Measurements from ENCODE around the gene COL9A1. TPM values are rescaled to one million over a fixed set of nuclear protein-coding genes. Genes with fewer than 3 reads are reported as not detected.

Gene COL9A1
- total RNA-seq, 2 donors from 2014 or later = 0.09 to 9.4 TPM

- no peak overlapping the region for H3K27ac ChIP-seq
- no peak for DNase-seq (ENCODE audit: low spot score)
- H3K4me3 ChIP-seq = no peak overlapping the region
- intact Hi-C loops (cut with DNase I) = no loop called here
- H3K36me3 ChIP-seq = no peaks in the 10 kb centered on the region
- H3K9me3 ChIP-seq = no peaks in the 10 kb centered on the region
- no peaks in the 10 kb centered on the region for H3K4me1 ChIP-seq (replicated peaks)
- no peak for TF ChIP-seq POLR2AphosphoS5 (IDR thresholded peaks at IDR 0.05)
- TF ChIP-seq CTCF (IDR thresholded peaks at IDR 0.05) = no peak
- no peak for TF ChIP-seq POLR2A (IDR thresholded peaks at IDR 0.05)
- 48% methylated on average over 1 of the region's 1 CpG for WGBS
- no peaks in the 10 kb centered on the region for H3K27me3 ChIP-seq (replicated peaks; ENCODE audit: insufficient read depth)
These were observed 44.4 kb downstream of the COL9A1 start for GRCh38 chr6:70258483-70258882.

GRCh38 chr6:70257768-70258273 is 45.1 kb downstream of the COL9A1 start:
- intact Hi-C loops (cut with DNase I) = no loop called here
- Histone ChIP-seq H3K9me3 (no peaks in the 10 kb centered on the region), H3K27ac (no peak overlapping the region), H3K36me3 (no peaks in the 10 kb centered on the region), H3K4me3 (no peak overlapping the region), H3K4me1 (replicated peaks) (no peaks in the 10 kb centered on the region), H3K27me3 (replicated peaks; ENCODE audit: insufficient read depth) (no peaks in the 10 kb centered on the region)
- TF ChIP-seq POLR2AphosphoS5 (IDR thresholded peaks at IDR 0.05) (no peak), CTCF (IDR thresholded peaks at IDR 0.05) (no peak), POLR2A (IDR thresholded peaks at IDR 0.05) (no peak)
- no peak for DNase-seq (ENCODE audit: low spot score)
- WGBS = 63% methylated on average over 2 of the region's 2 CpGs

- no peak for DNase-seq (ENCODE audit: low spot score)
- Histone ChIP-seq H3K9me3 (no peaks in the 10 kb centered on the region), H3K27ac (no peak overlapping the region), H3K4me3 (no peak overlapping the region), H3K36me3 (no peaks in the 10 kb centered on the region), H3K27me3 (replicated peaks; ENCODE audit: insufficient read depth) (no peaks in the 10 kb centered on the region), H3K4me1 (replicated peaks) (no peaks in the 10 kb centered on the region)
- TF ChIP-seq POLR2AphosphoS5 (IDR thresholded peaks at IDR 0.05) (no peak), POLR2A (IDR thresholded peaks at IDR 0.05) (no peak), CTCF (IDR thresholded peaks at IDR 0.05) (no peak)
- WGBS = 61% methylated on average over 2 of the region's 2 CpGs
- intact Hi-C loops (cut with DNase I) = no loop called here
These were observed 48.1 kb downstream of the COL9A1 start for GRCh38 chr6:70254784-70255183.

- H3K4me3 ChIP-seq = no peak overlapping the region
- no peak overlapping the region for H3K27ac ChIP-seq
- H3K9me3 ChIP-seq = no peaks in the 10 kb centered on the region
- DNase-seq (ENCODE audit: low spot score) = no peak
- intact Hi-C loops (cut with DNase I) = no loop called here
- TF ChIP-seq CTCF (IDR thresholded peaks at IDR 0.05) = no peak
- TF ChIP-seq POLR2A (IDR thresholded peaks at IDR 0.05) = no peak
- no peak for TF ChIP-seq POLR2AphosphoS5 (IDR thresholded peaks at IDR 0.05)
- no peaks in the 10 kb centered on the region for H3K36me3 ChIP-seq
- 81% methylated on average over 3 of the region's 3 CpGs for WGBS
- H3K27me3 ChIP-seq (replicated peaks; ENCODE audit: insufficient read depth) = no peaks in the 10 kb centered on the region
- no peaks in the 10 kb centered on the region for H3K4me1 ChIP-seq (replicated peaks)
These were observed 49.0 kb downstream of the COL9A1 start for GRCh38 chr6:70253923-70254322.

GRCh38 chr6:70252604-70253003 is 50.3 kb downstream of the COL9A1 start:
- intact Hi-C loops (cut with DNase I) = no loop called here
- 95% methylated on average over 2 of the region's 2 CpGs for WGBS
- TF ChIP-seq CTCF (IDR thresholded peaks at IDR 0.05) (no peak), POLR2AphosphoS5 (IDR thresholded peaks at IDR 0.05) (no peak), POLR2A (IDR thresholded peaks at IDR 0.05) (no peak)
- Histone ChIP-seq H3K4me3 (no peak overlapping the region), H3K36me3 (no peaks in the 10 kb centered on the region), H3K27me3 (replicated peaks; ENCODE audit: insufficient read depth) (no peaks in the 10 kb centered on the region), H3K27ac (no peak overlapping the region), H3K4me1 (replicated peaks) (no peaks in the 10 kb centered on the region), H3K9me3 (no peaks in the 10 kb centered on the region)
- DNase-seq (ENCODE audit: low spot score) = no peak

Measured in prostate gland (tissue), 2 donors.